RWPE2 (cell line): ENCODE data around the gene ANKRD55.

Experiments used
- ATAC-seq: fragments of 200-7000 bp; cut with Tn5 transposase; 3 replicates; pipeline ENCODE4 v1.9.1; 2021; ENCODE audit warnings: low read depth
- DNase-seq: peaks from one replicate; pipeline ENCODE4 v3.0.0-alpha.2; 2020; ENCODE audit warnings: low spot score
- H3K27ac ChIP-seq: fragments of 450-650 bp; 2 replicates; pipeline ENCODE4 v1.5.1; 2017; ENCODE audit warnings: mild to moderate bottlenecking; ENCODE audit not compliant: poor library complexity, severe bottlenecking
- H3K27me3 ChIP-seq: fragments of 250-450 bp; sonication (Bioruptor Pico); 2 replicates; pipeline ENCODE4 v1.5.1; 2021; ENCODE audit warnings: mild to moderate bottlenecking, moderate library complexity; ENCODE audit not compliant: insufficient read depth, poor library complexity, severe bottlenecking
- H3K36me3 ChIP-seq: fragments of 250-450 bp; sonication (Bioruptor Pico); 2 replicates; pipeline ENCODE4 v1.5.1; 2020; ENCODE audit warnings: low read depth, mild to moderate bottlenecking, moderate library complexity
- H3K4me1 ChIP-seq: fragments of 250-450 bp; sonication (Bioruptor Pico); 2 replicates; pipeline ENCODE4 v1.5.1; 2021; ENCODE audit warnings: mild to moderate bottlenecking, moderate library complexity; ENCODE audit not compliant: insufficient read depth, poor library complexity, severe bottlenecking
- H3K4me3 ChIP-seq: fragments of 250-450 bp; sonication (Bioruptor Pico); 2 replicates; pipeline ENCODE4 v1.5.1; 2021; ENCODE audit warnings: mild to moderate bottlenecking, moderate library complexity; ENCODE audit not compliant: severe bottlenecking
- H3K9me3 ChIP-seq: fragments of 250-450 bp; sonication (Bioruptor Pico); 2 replicates; pipeline ENCODE4 v1.5.1; 2021; ENCODE audit warnings: mild to moderate bottlenecking, moderate library complexity; ENCODE audit not compliant: severe bottlenecking
- TF ChIP-seq, protein P1 (sequence below): fragments of 450-650 bp; IDR thresholded peaks from one replicate; pipeline ENCODE4 v1.5.1; 2017; ENCODE audit warnings: mild to moderate bottlenecking, moderate library complexity; ENCODE audit not compliant: poor library complexity, severe bottlenecking

Gene ANKRD55

DNA sequence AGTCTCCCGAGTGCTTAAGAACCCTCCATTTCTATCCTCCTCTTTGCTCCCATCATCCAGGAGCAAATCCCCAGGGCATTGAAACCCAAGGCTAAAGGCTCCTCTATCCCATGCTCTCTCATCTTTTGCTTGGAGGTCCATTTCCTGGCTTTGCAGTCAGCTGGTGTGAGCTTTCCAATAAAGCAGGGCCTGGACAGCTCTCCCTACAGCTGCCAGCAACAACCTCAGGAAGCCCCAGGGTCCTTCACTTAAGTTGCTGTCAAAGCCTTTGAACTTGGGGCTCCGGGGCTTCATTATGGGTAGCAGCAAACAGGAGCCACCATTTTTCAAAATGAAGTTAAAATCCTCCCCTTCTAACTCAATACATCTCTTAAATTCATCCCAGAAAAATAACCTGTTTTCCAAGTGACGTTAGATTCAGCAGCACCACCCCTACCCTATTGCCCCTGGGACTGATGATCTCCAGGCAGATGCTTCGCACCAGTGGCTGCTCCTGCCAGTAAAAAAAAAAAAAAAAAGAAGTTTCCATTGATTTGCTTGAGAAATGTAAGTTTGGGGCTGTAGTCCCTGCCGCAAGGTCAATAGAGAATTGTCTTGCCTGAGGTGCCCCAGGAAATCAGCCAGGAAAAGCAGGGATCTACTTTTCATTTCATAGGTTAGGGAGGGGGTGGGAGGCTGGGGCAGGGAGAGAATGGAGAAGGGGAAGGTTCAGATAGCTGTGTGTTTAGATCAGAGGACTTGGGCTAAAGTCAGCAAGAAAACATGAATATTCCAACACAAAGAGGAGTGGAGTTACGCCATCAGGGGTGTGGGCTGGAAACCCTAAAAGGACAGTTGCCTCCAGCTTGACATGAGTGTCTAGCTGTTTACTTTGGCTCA, 154.6 kb downstream of the ANKRD55 start:
- Histone ChIP-seq H3K36me3 (no peaks in the 10 kb centered on the region), H3K4me1 (no peaks in the 10 kb centered on the region), H3K4me3 (no peak overlapping the region), H3K9me3 (no peaks in the 10 kb centered on the region), H3K27ac (no peak overlapping the region), H3K27me3 (no peaks in the 10 kb centered on the region)
- peak; percentile 40; the same call in 2 of the 3 replicates for ATAC-seq
- no peak for DNase-seq
- TF ChIP-seq, protein P1, sequence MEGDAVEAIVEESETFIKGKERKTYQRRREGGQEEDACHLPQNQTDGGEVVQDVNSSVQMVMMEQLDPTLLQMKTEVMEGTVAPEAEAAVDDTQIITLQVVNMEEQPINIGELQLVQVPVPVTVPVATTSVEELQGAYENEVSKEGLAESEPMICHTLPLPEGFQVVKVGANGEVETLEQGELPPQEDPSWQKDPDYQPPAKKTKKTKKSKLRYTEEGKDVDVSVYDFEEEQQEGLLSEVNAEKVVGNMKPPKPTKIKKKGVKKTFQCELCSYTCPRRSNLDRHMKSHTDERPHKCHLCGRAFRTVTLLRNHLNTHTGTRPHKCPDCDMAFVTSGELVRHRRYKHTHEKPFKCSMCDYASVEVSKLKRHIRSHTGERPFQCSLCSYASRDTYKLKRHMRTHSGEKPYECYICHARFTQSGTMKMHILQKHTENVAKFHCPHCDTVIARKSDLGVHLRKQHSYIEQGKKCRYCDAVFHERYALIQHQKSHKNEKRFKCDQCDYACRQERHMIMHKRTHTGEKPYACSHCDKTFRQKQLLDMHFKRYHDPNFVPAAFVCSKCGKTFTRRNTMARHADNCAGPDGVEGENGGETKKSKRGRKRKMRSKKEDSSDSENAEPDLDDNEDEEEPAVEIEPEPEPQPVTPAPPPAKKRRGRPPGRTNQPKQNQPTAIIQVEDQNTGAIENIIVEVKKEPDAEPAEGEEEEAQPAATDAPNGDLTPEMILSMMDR = no peak

DNA sequence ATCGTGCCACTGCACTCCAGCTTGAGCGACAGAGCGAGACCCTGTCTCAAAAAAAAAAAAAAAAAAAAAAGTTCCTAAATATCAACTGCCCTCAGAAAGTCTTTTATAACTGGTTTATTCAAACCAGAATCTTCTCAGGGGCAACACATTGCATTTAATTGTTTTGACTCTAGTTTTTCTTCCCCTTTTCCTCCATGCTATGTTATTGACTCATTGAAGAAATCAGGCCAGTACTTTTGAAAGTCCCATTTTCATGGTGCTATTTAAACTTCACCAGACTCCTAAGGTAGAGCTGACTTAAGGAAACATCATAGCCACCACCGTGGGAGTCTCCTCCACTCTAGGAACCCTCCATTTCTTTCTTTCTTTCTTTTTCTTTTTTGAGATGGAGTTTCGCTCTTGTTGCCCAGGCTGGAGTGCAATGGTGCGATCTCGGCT, 155.3 kb downstream of the ANKRD55 start:
- Histone ChIP-seq H3K36me3 (no peaks in the 10 kb centered on the region), H3K9me3 (no peaks in the 10 kb centered on the region), H3K4me3 (no peak overlapping the region), H3K27ac (no peak overlapping the region), H3K27me3 (no peaks in the 10 kb centered on the region), H3K4me1 (no peaks in the 10 kb centered on the region)
- TF ChIP-seq, protein P1 = no peak
- no peak for DNase-seq
- no peak for ATAC-seq

DNA sequence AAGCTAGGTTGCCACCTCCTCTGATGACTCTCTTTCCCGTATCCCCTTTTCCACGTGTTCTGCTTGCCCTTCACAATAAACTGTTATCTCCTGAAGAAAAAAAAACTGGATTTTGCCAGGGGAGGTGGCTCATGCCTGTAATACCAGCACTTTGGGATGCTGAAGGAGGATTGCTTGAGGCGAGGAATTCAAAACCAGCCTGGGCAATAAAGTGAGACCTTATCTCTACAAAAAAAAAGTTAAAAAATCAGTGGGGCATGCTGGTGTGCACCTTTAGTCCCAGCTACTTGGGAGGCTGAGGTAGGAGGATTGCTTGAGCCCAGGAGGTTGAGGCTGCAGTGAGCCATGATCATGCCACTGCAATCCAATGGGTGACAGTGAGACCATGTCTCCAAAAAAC, 156.6 kb downstream of the ANKRD55 start:
- DNase-seq = no peak
- no peak for ATAC-seq
- Histone ChIP-seq H3K27me3 (no peaks in the 10 kb centered on the region), H3K36me3 (no peaks in the 10 kb centered on the region), H3K4me1 (no peaks in the 10 kb centered on the region), H3K4me3 (no peak overlapping the region), H3K9me3 (no peaks in the 10 kb centered on the region), H3K27ac (no peak overlapping the region)
- TF ChIP-seq, protein P1 = no peak

DNA sequence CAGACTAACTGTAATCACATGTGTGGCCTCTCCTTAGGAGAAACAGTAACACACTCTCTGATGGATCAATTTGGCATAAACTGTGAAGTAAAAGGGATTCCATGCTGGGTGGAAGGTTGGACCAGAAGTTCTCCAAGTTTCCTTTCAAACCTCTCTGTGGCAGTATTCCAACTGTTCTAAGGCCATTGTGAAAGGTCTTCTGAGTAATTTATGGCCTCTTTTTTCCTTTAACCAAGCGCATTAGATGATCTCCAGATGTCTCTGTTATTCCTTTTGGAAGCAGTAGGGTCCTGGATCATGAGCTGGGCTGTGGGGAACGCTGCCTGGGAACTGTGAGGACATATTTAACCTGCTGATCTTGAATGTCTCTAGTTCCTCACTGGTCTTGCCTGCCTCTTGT, 157.8 kb downstream of the ANKRD55 start:
- Histone ChIP-seq H3K9me3 (no peaks in the 10 kb centered on the region), H3K27me3 (no peaks in the 10 kb centered on the region), H3K4me1 (no peaks in the 10 kb centered on the region), H3K27ac (no peak overlapping the region), H3K4me3 (no peak overlapping the region), H3K36me3 (no peaks in the 10 kb centered on the region)
- DNase-seq (no peak), ATAC-seq (no peak)
- TF ChIP-seq, protein P1 = no peak
